ENCODE measurements around the gene NUP107.

Gene NUP107

DNA sequence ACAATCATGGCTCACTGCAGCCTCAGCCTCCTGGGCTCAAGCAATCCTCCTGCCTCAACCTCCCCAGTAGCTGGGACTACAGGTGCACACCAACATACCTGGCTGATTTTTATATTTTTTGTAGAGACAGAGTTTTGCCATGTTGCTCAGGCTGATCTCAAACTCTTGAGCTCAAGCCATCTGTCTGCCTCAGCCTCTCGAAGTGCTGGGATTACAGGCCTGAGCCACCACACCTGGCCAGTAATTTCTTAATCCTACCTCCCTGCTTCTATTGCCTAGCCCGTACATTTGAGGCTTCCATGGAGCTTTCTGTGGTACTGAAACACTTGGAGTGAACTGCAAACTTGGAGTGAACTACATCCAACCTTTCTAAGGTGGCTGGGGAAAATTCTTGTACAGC lies 79.9 kb downstream of the NUP107 start:
- no peak overlapping the region for H3K4me3 ChIP-seq (ENCODE audit: low read length)
- H3K27me3 ChIP-seq (ENCODE audit: low read depth, low read length) = no peaks in the 10 kb centered on the region
- H3K36me3 ChIP-seq (replicated peaks; ENCODE audit: low read depth, low read length) = no peaks in the 10 kb centered on the region
- H3K9me3 ChIP-seq (ENCODE audit: insufficient read depth, low read length) = no peaks in the 10 kb centered on the region
- no peak overlapping the region for H3K27ac ChIP-seq (ENCODE audit: low read length)
- no peaks in the 10 kb centered on the region for H4K20me1 ChIP-seq (ENCODE audit: insufficient read depth, low read length)
- H2AFZ ChIP-seq (ENCODE audit: low read depth, low read length) = no peak overlapping the region
- H3K4me2 ChIP-seq (ENCODE audit: low read length) = no peak overlapping the region
- no peak for TF ChIP-seq EZH2phosphoT487 (IDR thresholded peaks at IDR 0.05; ENCODE audit: low read depth)
- TF ChIP-seq, protein P1, sequence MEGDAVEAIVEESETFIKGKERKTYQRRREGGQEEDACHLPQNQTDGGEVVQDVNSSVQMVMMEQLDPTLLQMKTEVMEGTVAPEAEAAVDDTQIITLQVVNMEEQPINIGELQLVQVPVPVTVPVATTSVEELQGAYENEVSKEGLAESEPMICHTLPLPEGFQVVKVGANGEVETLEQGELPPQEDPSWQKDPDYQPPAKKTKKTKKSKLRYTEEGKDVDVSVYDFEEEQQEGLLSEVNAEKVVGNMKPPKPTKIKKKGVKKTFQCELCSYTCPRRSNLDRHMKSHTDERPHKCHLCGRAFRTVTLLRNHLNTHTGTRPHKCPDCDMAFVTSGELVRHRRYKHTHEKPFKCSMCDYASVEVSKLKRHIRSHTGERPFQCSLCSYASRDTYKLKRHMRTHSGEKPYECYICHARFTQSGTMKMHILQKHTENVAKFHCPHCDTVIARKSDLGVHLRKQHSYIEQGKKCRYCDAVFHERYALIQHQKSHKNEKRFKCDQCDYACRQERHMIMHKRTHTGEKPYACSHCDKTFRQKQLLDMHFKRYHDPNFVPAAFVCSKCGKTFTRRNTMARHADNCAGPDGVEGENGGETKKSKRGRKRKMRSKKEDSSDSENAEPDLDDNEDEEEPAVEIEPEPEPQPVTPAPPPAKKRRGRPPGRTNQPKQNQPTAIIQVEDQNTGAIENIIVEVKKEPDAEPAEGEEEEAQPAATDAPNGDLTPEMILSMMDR (IDR thresholded peaks at IDR 0.05; ENCODE audit: low read depth, low read length) = no peak
- H3K4me1 ChIP-seq (ENCODE audit: low read length) = no peaks in the 10 kb centered on the region
- H3K9ac ChIP-seq (ENCODE audit: low read length) = no peak overlapping the region
- no peaks in the 10 kb centered on the region for H3K79me2 ChIP-seq (ENCODE audit: low read length)

- no peak overlapping the region for H3K4me2 ChIP-seq (ENCODE audit: low read length)
- no peak overlapping the region for H3K9ac ChIP-seq (ENCODE audit: low read length)
- H4K20me1 ChIP-seq (ENCODE audit: insufficient read depth, low read length) = no peaks in the 10 kb centered on the region
- no peaks in the 10 kb centered on the region for H3K27me3 ChIP-seq (ENCODE audit: low read depth, low read length)
- H3K9me3 ChIP-seq (ENCODE audit: insufficient read depth, low read length) = no peaks in the 10 kb centered on the region
- H3K27ac ChIP-seq (ENCODE audit: low read length) = no peak overlapping the region
- H3K79me2 ChIP-seq (ENCODE audit: low read length) = no peaks in the 10 kb centered on the region
- H2AFZ ChIP-seq (ENCODE audit: low read depth, low read length) = no peak overlapping the region
- H3K4me1 ChIP-seq (ENCODE audit: low read length) = no peaks in the 10 kb centered on the region
- H3K36me3 ChIP-seq (replicated peaks; ENCODE audit: low read depth, low read length) = no peaks in the 10 kb centered on the region
- no peak overlapping the region for H3K4me3 ChIP-seq (ENCODE audit: low read length)
- TF ChIP-seq, protein P1 (IDR thresholded peaks at IDR 0.05; ENCODE audit: low read depth, low read length) = no peak
- TF ChIP-seq EZH2phosphoT487 (IDR thresholded peaks at IDR 0.05; ENCODE audit: low read depth) = no peak
Observed at GRCh38 chr12:68767191-68767590, 80.4 kb downstream of the NUP107 start.

- H3K9me3 ChIP-seq (ENCODE audit: insufficient read depth, low read length) = no peaks in the 10 kb centered on the region
- no peaks in the 10 kb centered on the region for H4K20me1 ChIP-seq (ENCODE audit: insufficient read depth, low read length)
- no peak overlapping the region for H3K9ac ChIP-seq (ENCODE audit: low read length)
- no peaks in the 10 kb centered on the region for H3K79me2 ChIP-seq (ENCODE audit: low read length)
- H3K4me1 ChIP-seq (ENCODE audit: low read length) = peaks cover 8% of the 10 kb centered on the region; the same call in 1 of the 2 replicates
- H2AFZ ChIP-seq (ENCODE audit: low read depth, low read length) = no peak overlapping the region
- H3K4me2 ChIP-seq (ENCODE audit: low read length) = no peak overlapping the region
- no peak overlapping the region for H3K27ac ChIP-seq (ENCODE audit: low read length)
- TF ChIP-seq, protein P1 (IDR thresholded peaks at IDR 0.05; ENCODE audit: low read depth, low read length) = no peak
- no peak for TF ChIP-seq EZH2phosphoT487 (IDR thresholded peaks at IDR 0.05; ENCODE audit: low read depth)
- no peaks in the 10 kb centered on the region for H3K36me3 ChIP-seq (replicated peaks; ENCODE audit: low read depth, low read length)
- H3K27me3 ChIP-seq (ENCODE audit: low read depth, low read length) = no peaks in the 10 kb centered on the region
- no peak overlapping the region for H3K4me3 ChIP-seq (ENCODE audit: low read length)
Observed at GRCh38 chr12:68768431-68768939, 81.7 kb downstream of the NUP107 start.

GRCh38 chr12:68769941-68770340 lies 83.2 kb downstream of the NUP107 start:
- Histone ChIP-seq H3K27ac (ENCODE audit: low read length) (no peak overlapping the region), H3K4me1 (ENCODE audit: low read length) (peaks cover 8% of the 10 kb centered on the region; the same call in 1 of the 2 replicates), H3K4me2 (ENCODE audit: low read length) (no peak overlapping the region), H3K27me3 (ENCODE audit: low read depth, low read length) (no peaks in the 10 kb centered on the region), H3K9me3 (ENCODE audit: insufficient read depth, low read length) (no peaks in the 10 kb centered on the region), H3K4me3 (ENCODE audit: low read length) (no peak overlapping the region), H4K20me1 (ENCODE audit: insufficient read depth, low read length) (no peaks in the 10 kb centered on the region), H3K79me2 (ENCODE audit: low read length) (no peaks in the 10 kb centered on the region), H2AFZ (ENCODE audit: low read depth, low read length) (no peak overlapping the region), H3K9ac (ENCODE audit: low read length) (no peak overlapping the region), H3K36me3 (replicated peaks; ENCODE audit: low read depth, low read length) (no peaks in the 10 kb centered on the region)
- TF ChIP-seq, protein P1 (IDR thresholded peaks at IDR 0.05; ENCODE audit: low read depth, low read length) = no peak
- TF ChIP-seq EZH2phosphoT487 (IDR thresholded peaks at IDR 0.05; ENCODE audit: low read depth) = no peak
